Naive thymus-derived CD4-positive, alpha-beta T cell (primary cell): ENCODE results near the gene GRIN2D. TPM values are rescaled to one million over a fixed set of nuclear protein-coding genes. Genes with fewer than 3 reads are reported as not detected.
A peak's percentile ranks its signal among the peaks of the same experiment; 100 is the strongest.
"Not testable (repeated sequence)": the region's sequence is repeated elsewhere in the genome, so short reads cannot be mapped to it uniquely, and the experiment has no call there.

ENCODE experiments used
- ATAC-seq: fragments of 150-1000 bp; cut with Tn5 transposase; 2 replicates; pipeline ENCODE4 v1.10.0; 2021; ENCODE audit warnings: mild to moderate bottlenecking, moderate library complexity
- CTCF ChIA-PET: fragments of 350-600 bp; sonication (Branson Sonifier 250); formaldehyde crosslinking; loops from one replicate; lab custom pipeline; 2021; ENCODE audit warnings: antibody characterized with exemption; lab: Charles Lee
- POLR2A ChIA-PET: fragments of 350-600 bp; sonication (Branson Sonifier 250); formaldehyde crosslinking; loops from one replicate; lab custom pipeline; 2021; ENCODE audit warnings: antibody characterized with exemption, inconsistent platforms; lab: Charles Lee
- DNase-seq, 9 donors: peaks; one replicate each; pipeline versions ENCODE4 v3.0.0 to v3.0.0-alpha.2; 2020 to 2022; ENCODE audit warnings: mixed read lengths in 1 of 9
- H3K27ac ChIP-seq: one replicate; pipeline ENCODE4 v1.7.0; 2013; ENCODE audit warnings: mild to moderate bottlenecking, low read depth, low read length, moderate library complexity
- H3K27me3 ChIP-seq, 2 donors: one replicate each; pipeline ENCODE4 v1.7.0; 2013; ENCODE audit warnings: low read length in 2 of 2, mild to moderate bottlenecking in 2 of 2, moderate library complexity in 2 of 2; ENCODE audit not compliant: control insufficient read depth in 2 of 2, insufficient read depth in 2 of 2
- H3K36me3 ChIP-seq, 3 experiments: 1 replicate in 2 of 3; 2 replicates in 1 of 3; pipeline ENCODE4 v1.7.0; 2013; ENCODE audit warnings: low read length in 3 of 3, mild to moderate bottlenecking in 3 of 3, moderate library complexity in 1 of 3; ENCODE audit not compliant: insufficient read depth in 3 of 3, control insufficient read depth in 2 of 3
- H3K4me1 ChIP-seq, 2 donors: one replicate each; pipeline ENCODE4 v1.7.0; 2013; ENCODE audit warnings: low read length in 2 of 2, mild to moderate bottlenecking in 2 of 2, moderate library complexity in 1 of 2; ENCODE audit not compliant: control insufficient read depth in 2 of 2, insufficient read depth in 2 of 2
- H3K4me3 ChIP-seq: 2 replicates; pipeline ENCODE4 v1.7.0; 2013; ENCODE audit warnings: mild to moderate bottlenecking, low read length
- H3K9me3 ChIP-seq, 3 experiments: 1 replicate in 2 of 3; 2 replicates in 1 of 3; pipeline ENCODE4 v1.7.0; 2013; ENCODE audit warnings: low read length in 3 of 3; ENCODE audit not compliant: control insufficient read depth in 2 of 3
- H3K27ac Mint-ChIP-seq, 9 donors: one replicate each; pipeline ENCODE4 v1.8.0; 2020 to 2022; ENCODE audit warnings: mixed read lengths in 9 of 9, mild to moderate bottlenecking in 8 of 9, moderate library complexity in 5 of 9, inconsistent platforms in 2 of 9
- H3K27me3 Mint-ChIP-seq, 5 donors: one replicate each; pipeline ENCODE4 v1.8.0; 2021 to 2022; ENCODE audit warnings: mixed read lengths in 5 of 5, mild to moderate bottlenecking in 1 of 5
- H3K36me3 Mint-ChIP-seq, 5 donors: one replicate each; pipeline ENCODE4 v1.8.0; 2020 to 2022; ENCODE audit warnings: mixed read lengths in 5 of 5, mild to moderate bottlenecking in 3 of 5, inconsistent platforms in 1 of 5
- H3K4me1 Mint-ChIP-seq, 7 donors: one replicate each; pipeline ENCODE4 v1.8.0; 2020 to 2022; ENCODE audit warnings: mixed read lengths in 7 of 7, mild to moderate bottlenecking in 3 of 7, inconsistent platforms in 1 of 7
- H3K4me3 Mint-ChIP-seq, 10 donors: one replicate each; pipeline ENCODE4 v1.8.0; 2020 to 2022; ENCODE audit warnings: mild to moderate bottlenecking in 10 of 10, mixed read lengths in 10 of 10, moderate library complexity in 6 of 10, inconsistent platforms in 2 of 10
- H3K9me3 Mint-ChIP-seq, 11 donors: one replicate each; pipeline ENCODE4 v1.8.0; 2020 to 2022; ENCODE audit warnings: mixed read lengths in 11 of 11, mild to moderate bottlenecking in 4 of 11, inconsistent platforms in 1 of 11, moderate library complexity in 1 of 11
- intact Hi-C, 2 donors: fragments of 100-400 bp; cut with micrococcal nuclease; formaldehyde crosslinking; loops; one replicate each; pipeline ENCODE4 v1.15.1; 2023
- polyA plus RNA-seq, 2 donors: library from polyadenylated mRNA; unstranded; fragments of 300-500 nt; fragmentation: Illumina TruSeq; gene quantifications; one replicate each; pipeline ENCODE4 v1.2.3, GENCODE V29; 2021
- total RNA-seq, 6 experiments: library from RNA in 5 of 6; stranded (reverse) in 5 of 6; gene quantifications; 1 replicate in 5 of 6; 2 replicates in 1 of 6; pipeline ENCODE4 v1.2.3 and lab custom pipeline; 2021 to 2026

The GRIN2D gene
- total and polyA plus RNA-seq, 7 experiments from 2014 or later = 0.08 to 0.39 (median 0.11) TPM; not detected in 2

- Histone ChIP-seq H3K4me1 (peaks cover 15 to 32% of the 10 kb centered on the region in 2 donors), H3K27ac (peak overlapping the region; percentile 92), H3K27me3 (peaks cover 6 to 14% of the 10 kb centered on the region in 2 donors), H3K9me3 (no peaks in the 10 kb centered on the region), H3K36me3 (peaks cover 0 to 44% (median 16%) of the 10 kb centered on the region in 3 experiments), H3K4me3 (peak overlapping the region; percentile 96)
- Mint-ChIP-seq H3K4me3 (peak overlapping the region; percentile 84 to 95 (median 92)), H3K27ac (peak overlapping the region; percentile 78 to 97 (median 93)), H3K36me3 (peaks cover 0 to 14% (median 4%) of the 10 kb centered on the region in 5 donors), H3K4me1 (peaks cover 5 to 42% (median 33%) of the 10 kb centered on the region in 7 donors), H3K27me3 (peaks cover 8 to 33% (median 14%) of the 10 kb centered on the region in 5 donors), H3K9me3 (no peaks in the 10 kb centered on the region)
- ATAC-seq (peak; percentile 80), DNase-seq (peak; percentile 41 to 69 (median 57))
- POLR2A ChIA-PET = interaction anchor here (0.8 to 1.7 kb wide), 12 partner anchors 10 to 1203 kb away, joined by 3 to 11 read pairs (median 5); partner anchors contain the start of genes GRWD1, SYNGR4 and TMEM143
- CTCF ChIA-PET = interaction anchor here (0.6 to 2.2 kb wide), 10 partner anchors 10 to 438 kb away, joined by 3 to 11 read pairs (median 4); partner anchors contain the start of genes SYNGR4 and TMEM143
- intact Hi-C loops = loop anchor here (1.0 to 5.0 kb wide), 11 partner anchors 9 to 246 kb away; partner anchors contain the start of genes GRWD1 (in 2 of the 2), SYNGR4 (in 2 of the 2), CYTH2 (in 1 of the 2) and DBP (in 1 of the 2)
These were observed 3.0 kb upstream of the GRIN2D start for GRCh38 chr19:48390188-48391099.

- Histone ChIP-seq H3K4me3 (peak within 1 kb of the TSS; percentile 96), H3K9me3 (no peaks in the 10 kb centered on the region), H3K27me3 (peaks cover 9 to 21% of the 10 kb centered on the region in 2 donors), H3K36me3 (peaks cover 0 to 35% (median 11%) of the 10 kb centered on the region in 3 experiments), H3K4me1 (peaks cover 15 to 32% of the 10 kb centered on the region in 2 donors), H3K27ac (peak within 1 kb of the TSS; percentile 92)
- Mint-ChIP-seq H3K36me3 (peaks cover 0 to 14% (median 0%) of the 10 kb centered on the region in 5 donors), H3K27me3 (peaks cover 9 to 42% (median 21%) of the 10 kb centered on the region in 5 donors), H3K4me1 (peaks cover 5 to 46% (median 36%) of the 10 kb centered on the region in 7 donors), H3K9me3 (no peaks in the 10 kb centered on the region), H3K27ac (peak within 1 kb of the TSS; percentile 78 to 97 (median 93)), H3K4me3 (peak within 1 kb of the TSS; percentile 84 to 95 (median 92))
- ATAC-seq = peak; percentile 92
- CTCF ChIA-PET = interaction anchor here (0.6 to 2.2 kb wide), 10 partner anchors 9 to 438 kb away, joined by 3 to 11 read pairs (median 6); partner anchors contain the start of genes SYNGR4 and TMEM143
- intact Hi-C loops = loop anchor here (1.0 to 5.0 kb wide), 11 partner anchors 8 to 245 kb away; partner anchors contain the start of genes GRWD1 (in 2 of the 2), SYNGR4 (in 2 of the 2), CYTH2 (in 1 of the 2) and DBP (in 1 of the 2)
- POLR2A ChIA-PET = interaction anchor here (0.6 to 1.7 kb wide), 14 partner anchors 9 to 1204 kb away, joined by 3 to 11 read pairs (median 4); partner anchors contain the start of genes GRWD1, SYNGR4 and TMEM143
- peak; percentile 55 to 89 (median 72) for DNase-seq
These were observed 2.1 kb upstream of the GRIN2D start, which contains the start of gene KDELR1 for GRCh38 chr19:48391100-48392005. KDELR1 (minus strand) TSS chr19:48391551; CDS start chr19:48391358, 193 bp downstream.

- Mint-ChIP-seq H3K27ac (peak overlapping the region in 3 of 9 donors; percentile 51 to 91 (median 87)), H3K36me3 (peaks cover 0 to 14% (median 0%) of the 10 kb centered on the region in 5 donors), H3K27me3 (peaks cover 9 to 48% (median 21%) of the 10 kb centered on the region in 5 donors), H3K4me3 (peak overlapping the region in 8 of 10 donors; percentile 84 to 95 (median 94)), H3K4me1 (peaks cover 5 to 46% (median 36%) of the 10 kb centered on the region in 7 donors)
- CTCF ChIA-PET = interaction anchor here (0.9 to 2.2 kb wide), 6 partner anchors 9 to 97 kb away, joined by 6 to 11 read pairs (median 8); no protein-coding TSS in a partner anchor
- DNase-seq, ATAC-seq, H3K27ac ChIP-seq, H3K9me3 Mint-ChIP-seq, H3K9me3 ChIP-seq: not testable (repeated sequence)
- POLR2A ChIA-PET = interaction anchor here (0.6 to 1.7 kb wide), 8 partner anchors 8 to 76 kb away, joined by 3 to 11 read pairs (median 6); partner anchors contain the start of genes SYNGR4 and TMEM143
- intact Hi-C loops = loop anchor here in 1 of 2 donors (5.0 kb wide), 1 partner anchor 120 kb away; the partner anchor contains the start of gene LMTK3
- Histone ChIP-seq H3K4me3 (peak overlapping the region; percentile 96), H3K4me1 (peaks cover 15 to 32% of the 10 kb centered on the region in 2 donors), H3K27me3 (peaks cover 9 to 21% of the 10 kb centered on the region in 2 donors), H3K36me3 (peaks cover 0 to 30% (median 10%) of the 10 kb centered on the region in 3 experiments)
These were observed 1.5 kb upstream of the GRIN2D start for GRCh38 chr19:48392006-48392344.

- Mint-ChIP-seq H3K4me3 (peak overlapping the region in 8 of 10 donors; percentile 30 to 94 (median 58)), H3K4me1 (peaks cover 15 to 54% (median 46%) of the 10 kb centered on the region in 7 donors), H3K36me3 (peaks cover 0 to 16% (median 0%) of the 10 kb centered on the region in 5 donors), H3K9me3 (no peaks in the 10 kb centered on the region), H3K27ac (peak overlapping the region in 1 of 9 donors; percentile 45), H3K27me3 (peaks cover 15 to 58% (median 31%) of the 10 kb centered on the region in 5 donors)
- peaks cover 0 to 22% (median 3%) of the 10 kb centered on the region in 3 experiments for H3K36me3 ChIP-seq
- H3K9me3 ChIP-seq = no peaks in the 10 kb centered on the region
- no peak overlapping the region for H3K27ac ChIP-seq
- peaks cover 9 to 21% of the 10 kb centered on the region in 2 donors for H3K27me3 ChIP-seq
- ChIA-PET POLR2A (interaction anchor here (1.2 kb wide), 1 partner anchor 29 kb away, joined by 3 read pairs; the partner anchor contains the start of genes SYNGR4 and TMEM143), CTCF (no interaction called here)
- intact Hi-C loops = loop anchor here in 1 of 2 donors (5.0 kb wide), 1 partner anchor 119 kb away; the partner anchor contains the start of gene LMTK3
- H3K4me3 ChIP-seq = no peak overlapping the region
- peaks cover 25 to 41% of the 10 kb centered on the region in 2 donors for H3K4me1 ChIP-seq
- ATAC-seq (no peak), DNase-seq (no peak)
These were observed 459 bp upstream of the GRIN2D start for GRCh38 chr19:48392860-48393558.
